Effector memory CD4-positive, alpha-beta T cell (primary cell): Measurements from ENCODE around the gene WDR27.
A peak's percentile ranks its signal among the peaks of the same experiment; 100 is the strongest.

Experiments
- DNase-seq, 3 donors: peaks; one replicate each; pipeline ENCODE4 v3.0.0-alpha.2; 2020
- H3K27ac ChIP-seq: 2 replicates; pipeline ENCODE4 v1.7.0; 2013; ENCODE audit warnings: mild to moderate bottlenecking, low read length, moderate library complexity; ENCODE audit not compliant: insufficient read depth, poor library complexity, severe bottlenecking
- H3K27me3 ChIP-seq: replicated peaks from 2 replicates; pipeline ENCODE4 v1.7.0; 2013; ENCODE audit warnings: mild to moderate bottlenecking, low read length; ENCODE audit not compliant: insufficient read depth, control insufficient read depth, poor library complexity, severe bottlenecking
- H3K36me3 ChIP-seq: 2 replicates; pipeline ENCODE4 v1.7.0; 2013; ENCODE audit warnings: mild to moderate bottlenecking, low read length, moderate library complexity; ENCODE audit not compliant: control insufficient read depth, insufficient read depth
- H3K4me1 ChIP-seq: 2 replicates; pipeline ENCODE4 v1.7.0; 2013; ENCODE audit warnings: low read length, mild to moderate bottlenecking; ENCODE audit not compliant: control insufficient read depth, insufficient read depth, poor library complexity, severe bottlenecking
- H3K4me3 ChIP-seq: 2 replicates; pipeline ENCODE4 v1.7.0; 2013; ENCODE audit warnings: low read length, low read depth, mild to moderate bottlenecking; ENCODE audit not compliant: insufficient read depth, poor library complexity, severe bottlenecking
- H3K9me3 ChIP-seq: 2 replicates; pipeline ENCODE4 v1.7.0; 2013; ENCODE audit warnings: mild to moderate bottlenecking, low read length, moderate library complexity; ENCODE audit not compliant: control insufficient read depth

The WDR27 gene

GRCh38 chr6:169654598-169655391 is 47.0 kb downstream of the WDR27 start:
- H3K4me3 ChIP-seq = peak overlapping the region; percentile 55
- H3K27me3 ChIP-seq = no peaks in the 10 kb centered on the region
- H3K27ac ChIP-seq = peak overlapping the region; percentile 49
- no peaks in the 10 kb centered on the region for H3K9me3 ChIP-seq
- no peaks in the 10 kb centered on the region for H3K4me1 ChIP-seq
- peak; percentile 50 to 58 (median 52) for DNase-seq
- no peaks in the 10 kb centered on the region for H3K36me3 ChIP-seq

- Histone ChIP-seq H3K4me3 (no peak overlapping the region), H3K27ac (no peak overlapping the region), H3K9me3 (no peaks in the 10 kb centered on the region)
Observed at GRCh38 chr6:169653691-169654090, 48.1 kb downstream of the WDR27 start.

GRCh38 chr6:169652896-169653295 is 48.9 kb downstream of the WDR27 start:
- H3K4me1 ChIP-seq = no peaks in the 10 kb centered on the region
- no peak overlapping the region for H3K27ac ChIP-seq
- H3K4me3 ChIP-seq = no peak overlapping the region
- no peaks in the 10 kb centered on the region for H3K9me3 ChIP-seq
- no peaks in the 10 kb centered on the region for H3K27me3 ChIP-seq
- H3K36me3 ChIP-seq = no peaks in the 10 kb centered on the region
- DNase-seq = no peak

More at GRCh38 chr6:169653691-169654090, 48.1 kb downstream of the WDR27 start:
- no peak for DNase-seq
- no peaks in the 10 kb centered on the region for H3K27me3 ChIP-seq
- no peaks in the 10 kb centered on the region for H3K4me1 ChIP-seq
- no peaks in the 10 kb centered on the region for H3K36me3 ChIP-seq

- Histone ChIP-seq H3K4me1 (no peaks in the 10 kb centered on the region), H3K4me3 (no peak overlapping the region), H3K27me3 (no peaks in the 10 kb centered on the region), H3K9me3 (no peaks in the 10 kb centered on the region), H3K27ac (no peak overlapping the region), H3K36me3 (no peaks in the 10 kb centered on the region)
- no peak for DNase-seq
Observed at GRCh38 chr6:169651498-169651897, 50.3 kb downstream of the WDR27 start.

GRCh38 chr6:169650959-169651292 is 50.9 kb downstream of the WDR27 start:
- Histone ChIP-seq H3K4me1 (no peaks in the 10 kb centered on the region), H3K27me3 (no peaks in the 10 kb centered on the region), H3K9me3 (no peaks in the 10 kb centered on the region), H3K4me3 (no peak overlapping the region), H3K36me3 (no peaks in the 10 kb centered on the region), H3K27ac (no peak overlapping the region)
- DNase-seq = no peak

- Histone ChIP-seq H3K27me3 (no peaks in the 10 kb centered on the region), H3K36me3 (no peaks in the 10 kb centered on the region), H3K4me1 (no peaks in the 10 kb centered on the region), H3K4me3 (no peak overlapping the region), H3K9me3 (no peaks in the 10 kb centered on the region), H3K27ac (no peak overlapping the region)
- DNase-seq = no peak
Observed at GRCh38 chr6:169650241-169650958, 51.4 kb downstream of the WDR27 start.

- DNase-seq = no peak
- H3K27me3 ChIP-seq = no peaks in the 10 kb centered on the region
- H3K9me3 ChIP-seq = no peaks in the 10 kb centered on the region
- no peaks in the 10 kb centered on the region for H3K4me1 ChIP-seq
- H3K36me3 ChIP-seq = no peaks in the 10 kb centered on the region
- H3K27ac ChIP-seq = no peak overlapping the region
- no peak overlapping the region for H3K4me3 ChIP-seq
Observed at GRCh38 chr6:169648617-169649016, 53.2 kb downstream of the WDR27 start.

- no peaks in the 10 kb centered on the region for H3K9me3 ChIP-seq
- no peak overlapping the region for H3K27ac ChIP-seq
- DNase-seq = no peak
- H3K27me3 ChIP-seq = no peaks in the 10 kb centered on the region
- no peaks in the 10 kb centered on the region for H3K4me1 ChIP-seq
- no peak overlapping the region for H3K4me3 ChIP-seq
- H3K36me3 ChIP-seq = no peaks in the 10 kb centered on the region
Observed at GRCh38 chr6:169648092-169648491, 53.7 kb downstream of the WDR27 start.

- Histone ChIP-seq H3K36me3 (no peaks in the 10 kb centered on the region), H3K4me1 (no peaks in the 10 kb centered on the region), H3K4me3 (no peak overlapping the region), H3K27ac (no peak overlapping the region), H3K9me3 (no peaks in the 10 kb centered on the region), H3K27me3 (no peaks in the 10 kb centered on the region)
- no peak for DNase-seq
Observed at GRCh38 chr6:169647637-169648036, 54.2 kb downstream of the WDR27 start.

GRCh38 chr6:169646906-169647567 is 54.8 kb downstream of the WDR27 start:
- no peaks in the 10 kb centered on the region for H3K9me3 ChIP-seq
- H3K27me3 ChIP-seq = no peaks in the 10 kb centered on the region
- H3K27ac ChIP-seq = no peak overlapping the region
- no peaks in the 10 kb centered on the region for H3K4me1 ChIP-seq
- no peak overlapping the region for H3K4me3 ChIP-seq
- no peaks in the 10 kb centered on the region for H3K36me3 ChIP-seq
- no peak for DNase-seq
